ENCODE data around the gene ZNF764.

- TF ChIP-seq CTCF (IDR thresholded peaks at IDR 0.05; ENCODE audit: low read length) (no peak), EZH2 (IDR thresholded peaks at IDR 0.05; ENCODE audit: borderline replicate concordance, low read length) (no peak)
Observed at GRCh38 chr16:30600215-30600614, 42.0 kb upstream of the ZNF764 start.

Measured in OCI-LY1 (cell line).